HG02938 (cell line): ENCODE measurements around the gene KLHL21.

Source experiments
- ATAC-seq: cut with Tn5 transposase; IDR thresholded peaks from one replicate; pipeline ENCODE4 v1.9.1; 2021; ENCODE audit warnings: mild to moderate bottlenecking, moderate library complexity; ENCODE audit not compliant: unreplicated experiment

Gene KLHL21

DNA sequence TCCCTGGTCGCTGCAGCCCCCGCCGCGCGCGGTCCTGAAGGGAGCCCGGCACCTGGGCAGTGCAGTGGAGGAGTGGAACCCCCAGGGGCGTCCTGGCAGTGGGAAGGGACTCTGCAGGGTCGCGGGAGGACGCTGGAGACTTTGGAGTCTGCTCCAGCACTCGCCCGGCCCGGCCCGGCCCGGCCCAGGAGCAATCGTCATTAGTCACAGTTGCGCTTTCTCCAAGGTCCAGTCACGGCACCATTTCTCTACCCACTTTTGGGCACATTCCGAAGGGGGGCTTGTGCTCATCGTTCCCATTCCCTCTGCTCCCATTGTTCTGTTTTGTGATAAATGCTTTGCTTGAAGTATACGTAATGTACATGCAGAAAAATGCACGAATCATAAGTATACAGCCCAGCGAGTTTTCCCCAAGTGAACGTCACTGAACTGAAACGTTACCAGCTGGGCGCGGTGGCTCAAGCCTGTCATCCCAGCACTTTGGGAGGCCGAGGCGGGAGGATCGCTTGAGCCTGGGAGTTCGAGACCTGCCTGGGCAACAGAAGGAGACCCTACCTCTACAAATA is 23.0 kb upstream of the KLHL21 start:
- ATAC-seq: peak; percentile 12

DNA sequence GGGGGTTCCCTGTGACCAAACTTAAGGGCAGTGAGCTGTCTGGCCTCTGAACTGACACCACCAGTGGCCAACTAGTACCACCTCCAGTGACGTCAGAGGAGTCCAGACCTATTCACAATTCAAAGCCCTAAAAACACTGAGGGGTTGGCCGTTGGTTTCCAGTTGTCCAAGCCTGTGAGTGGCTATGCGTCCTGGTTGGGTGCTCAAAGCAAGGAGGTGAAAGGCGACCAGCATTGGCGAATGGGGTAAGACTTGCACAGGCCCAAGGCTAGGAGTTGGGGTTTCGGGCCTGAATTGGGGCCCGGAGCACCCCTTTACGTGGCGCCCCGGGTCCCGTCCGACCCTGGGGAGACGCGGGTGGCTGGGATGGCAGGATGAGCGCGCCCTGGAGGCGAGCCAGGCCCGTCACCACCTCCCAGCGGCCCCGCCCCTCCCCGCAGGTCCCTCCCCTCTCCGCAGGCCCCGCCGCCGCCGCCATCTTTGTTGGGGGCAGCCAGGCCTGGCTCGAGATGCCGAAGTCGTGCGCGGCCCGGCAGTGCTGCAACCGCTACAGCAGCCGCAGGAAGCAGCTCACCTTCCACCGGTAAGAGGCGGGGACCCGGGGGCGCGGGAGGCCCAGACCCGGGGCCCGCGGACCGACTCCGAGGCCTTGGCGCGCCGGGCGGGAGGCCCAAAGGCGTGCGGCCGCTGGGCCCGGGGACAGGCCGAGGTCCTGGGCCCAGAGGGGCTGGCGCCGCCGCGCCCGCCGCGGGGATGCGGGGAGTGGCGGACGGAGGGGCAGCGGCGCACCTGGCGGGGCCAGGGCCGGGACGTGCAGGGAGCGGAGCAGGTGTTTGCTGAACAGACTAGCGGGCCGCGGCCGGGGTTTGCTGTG is 22.3 kb upstream of the KLHL21 start, which contains the start of gene THAP3:
TSS of gene THAP3 (plus strand) at position 159 of the 874 bp plus-strand sequence. CDS start at position 510, 351 bp downstream.
- peak; percentile 73 for ATAC-seq

DNA sequence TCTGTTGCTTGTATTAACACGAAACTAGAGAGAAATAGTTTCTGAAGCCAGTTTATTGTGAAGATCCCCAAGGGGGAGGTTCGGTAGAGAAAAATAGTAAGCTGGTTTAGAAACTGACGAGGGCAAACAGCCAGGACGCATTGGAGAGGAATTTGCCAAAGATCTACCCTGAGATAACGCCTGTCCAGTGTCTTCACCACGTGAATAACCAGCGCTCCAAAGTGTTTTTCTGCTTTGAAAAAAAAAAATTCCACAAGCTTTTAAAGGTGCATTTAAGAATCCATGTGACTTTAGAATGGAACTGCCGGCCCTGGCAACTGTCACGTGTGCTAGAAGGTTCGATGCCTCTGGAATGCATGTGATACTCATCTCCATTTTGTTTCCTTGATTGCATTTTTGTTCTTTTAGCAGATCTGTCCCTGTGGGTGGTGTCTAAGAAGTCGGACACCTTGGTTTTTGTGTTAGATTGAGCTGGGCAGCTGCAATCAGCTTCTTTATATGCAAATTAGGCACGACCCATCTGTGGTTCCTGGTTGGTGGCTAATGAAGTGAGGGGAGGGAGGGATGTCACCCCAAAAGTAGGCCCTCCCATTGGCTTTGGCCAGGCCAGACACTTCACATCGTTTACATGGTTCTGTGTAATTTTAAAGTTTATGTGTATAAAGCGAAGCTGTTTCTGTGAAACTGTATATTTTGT is 20.7 kb upstream of the KLHL21 start:
- ATAC-seq: no peak

DNA sequence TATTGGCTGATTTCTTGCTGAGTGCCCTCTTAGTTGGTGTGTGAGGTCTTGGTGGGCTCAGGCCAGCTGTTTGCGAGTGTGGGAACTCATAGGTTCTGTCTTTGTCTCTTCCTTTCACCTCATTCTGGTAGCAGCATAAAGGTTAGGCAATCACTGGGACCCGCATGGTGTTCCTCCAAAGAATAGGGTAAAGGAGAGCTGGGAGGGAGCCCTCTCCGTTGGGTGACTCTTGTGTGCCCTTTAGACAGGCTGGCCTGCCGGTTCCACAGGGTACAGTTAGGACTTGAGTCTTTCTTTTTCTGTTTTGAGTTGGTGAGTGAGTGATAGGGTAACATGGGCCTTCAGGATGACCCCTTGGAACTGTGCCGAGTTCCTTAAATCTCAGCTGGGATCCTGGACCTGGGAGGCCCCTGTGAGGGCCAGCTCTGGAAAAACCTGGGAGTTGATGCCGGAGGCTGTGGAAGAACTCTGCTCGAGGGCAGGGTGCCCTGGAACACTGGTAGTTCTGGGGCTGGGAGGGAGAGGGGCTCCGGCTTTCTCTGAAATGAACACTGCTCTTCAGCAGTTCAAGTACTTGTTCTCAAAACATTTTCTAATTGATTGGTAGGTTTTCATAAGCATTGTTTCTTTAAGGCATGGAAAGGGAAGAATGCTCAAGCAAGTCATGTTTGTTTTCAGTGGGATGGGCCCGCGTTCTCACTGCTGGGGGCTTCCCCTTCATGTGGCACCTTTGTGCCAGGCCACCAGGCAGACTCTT is 19.9 kb upstream of the KLHL21 start:
- ATAC-seq: no peak

DNA sequence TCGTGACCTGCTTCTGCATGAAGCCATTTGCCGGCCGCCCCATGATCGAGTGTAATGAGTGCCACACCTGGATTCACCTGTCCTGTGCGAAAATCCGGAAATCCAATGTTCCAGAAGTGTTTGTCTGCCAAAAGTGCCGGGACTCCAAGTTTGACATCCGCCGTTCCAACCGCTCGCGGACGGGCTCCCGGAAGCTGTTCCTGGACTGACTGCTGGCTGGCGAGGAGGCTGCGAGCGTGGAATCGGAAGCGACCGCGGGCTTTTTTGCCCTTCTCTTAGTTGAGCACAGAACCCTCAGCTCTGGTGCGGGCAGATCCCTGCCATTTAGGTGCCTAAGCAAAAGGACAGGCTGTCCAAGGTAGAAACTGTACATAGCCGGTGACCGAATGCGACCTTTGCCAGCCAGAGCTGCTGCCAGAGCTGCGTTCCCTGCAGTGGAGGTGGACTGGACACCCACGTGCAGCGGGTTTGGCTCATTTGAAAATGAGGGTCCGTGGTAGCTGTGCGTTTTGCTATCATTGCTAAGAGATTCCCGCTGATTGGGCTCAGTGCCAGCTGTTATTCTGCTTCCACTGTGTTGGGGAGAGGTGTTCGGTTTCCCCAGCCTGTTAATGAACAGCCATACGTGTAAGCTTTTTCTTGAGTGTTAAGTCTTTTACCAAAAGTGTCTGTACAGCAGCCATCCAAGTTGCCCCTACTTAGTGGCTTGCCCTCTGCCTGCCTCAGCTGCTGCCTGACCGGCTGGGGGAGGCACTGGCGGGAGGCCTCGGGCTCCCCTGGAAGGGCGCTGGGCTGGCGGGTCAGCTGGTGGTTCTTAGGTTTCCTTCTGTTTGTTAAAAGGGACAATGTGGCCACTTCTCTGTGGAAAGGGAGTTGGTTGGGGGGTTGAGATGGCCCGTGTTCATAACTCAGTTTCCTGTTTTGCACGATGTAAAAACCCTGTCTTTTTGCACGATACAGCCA is 19.0 kb upstream of the KLHL21 start:
- no peak for ATAC-seq

DNA sequence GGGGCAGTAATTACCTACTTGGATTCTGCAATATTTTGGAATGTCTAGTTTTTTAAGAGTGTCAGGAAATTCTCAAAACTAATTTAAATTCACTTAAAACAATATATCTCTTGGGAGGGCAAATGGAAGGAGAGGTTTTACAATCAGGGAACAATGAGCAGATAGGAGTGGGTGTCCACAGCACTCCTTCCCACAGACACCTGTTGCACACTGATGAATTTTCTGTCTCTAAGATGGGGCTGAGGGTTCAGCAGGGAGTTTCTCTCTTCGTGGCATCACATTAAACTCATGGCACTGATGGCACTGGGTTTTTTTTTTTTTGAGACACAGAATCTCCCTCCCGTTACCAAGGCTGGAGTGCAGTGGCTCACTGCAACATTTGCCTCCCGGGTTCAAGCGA is 16.4 kb upstream of the KLHL21 start:
- no peak for ATAC-seq

DNA sequence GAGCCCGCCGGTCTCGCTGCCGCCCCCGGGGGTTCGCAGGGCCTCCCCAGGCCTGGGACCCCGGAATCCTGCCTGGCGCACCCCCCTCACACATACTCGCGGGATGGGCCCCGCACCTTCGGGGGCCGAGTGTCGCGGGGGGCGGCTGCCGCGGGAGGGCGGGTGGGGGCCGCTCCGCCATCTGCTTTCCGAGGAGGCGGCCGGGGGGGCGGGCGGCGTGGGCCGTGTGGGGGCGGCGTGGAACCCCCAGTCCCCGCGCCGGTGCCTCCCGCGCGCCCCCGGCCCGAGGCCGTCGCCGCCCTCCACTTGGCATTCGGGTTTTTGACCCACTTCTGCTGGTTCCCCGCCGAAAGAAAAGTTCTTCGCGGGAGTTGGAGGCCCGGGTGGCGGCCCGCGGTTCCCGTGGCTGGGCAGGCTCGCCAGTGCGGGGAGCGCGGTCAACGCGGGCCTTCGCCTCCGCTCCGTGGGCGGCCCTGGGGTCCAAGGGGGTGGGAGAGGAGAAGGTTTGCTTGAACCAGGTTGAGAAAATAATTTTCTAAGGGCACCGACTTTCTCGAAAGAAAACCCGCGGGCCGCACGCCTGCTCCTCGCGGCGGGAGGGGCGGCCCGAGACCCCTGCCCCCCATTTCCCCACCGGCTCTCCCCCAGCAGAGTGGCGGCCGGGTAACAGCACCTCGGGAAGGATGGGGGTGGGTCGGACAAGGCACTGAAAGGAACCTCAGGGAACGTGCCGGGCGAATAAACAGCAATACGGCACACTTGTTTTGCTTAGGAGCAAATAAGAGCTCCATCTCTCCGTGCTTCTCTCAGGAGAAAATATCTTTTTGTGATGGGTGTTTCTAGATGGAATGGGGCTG is 12.5 kb upstream of the KLHL21 start:
- ATAC-seq: no peak

DNA sequence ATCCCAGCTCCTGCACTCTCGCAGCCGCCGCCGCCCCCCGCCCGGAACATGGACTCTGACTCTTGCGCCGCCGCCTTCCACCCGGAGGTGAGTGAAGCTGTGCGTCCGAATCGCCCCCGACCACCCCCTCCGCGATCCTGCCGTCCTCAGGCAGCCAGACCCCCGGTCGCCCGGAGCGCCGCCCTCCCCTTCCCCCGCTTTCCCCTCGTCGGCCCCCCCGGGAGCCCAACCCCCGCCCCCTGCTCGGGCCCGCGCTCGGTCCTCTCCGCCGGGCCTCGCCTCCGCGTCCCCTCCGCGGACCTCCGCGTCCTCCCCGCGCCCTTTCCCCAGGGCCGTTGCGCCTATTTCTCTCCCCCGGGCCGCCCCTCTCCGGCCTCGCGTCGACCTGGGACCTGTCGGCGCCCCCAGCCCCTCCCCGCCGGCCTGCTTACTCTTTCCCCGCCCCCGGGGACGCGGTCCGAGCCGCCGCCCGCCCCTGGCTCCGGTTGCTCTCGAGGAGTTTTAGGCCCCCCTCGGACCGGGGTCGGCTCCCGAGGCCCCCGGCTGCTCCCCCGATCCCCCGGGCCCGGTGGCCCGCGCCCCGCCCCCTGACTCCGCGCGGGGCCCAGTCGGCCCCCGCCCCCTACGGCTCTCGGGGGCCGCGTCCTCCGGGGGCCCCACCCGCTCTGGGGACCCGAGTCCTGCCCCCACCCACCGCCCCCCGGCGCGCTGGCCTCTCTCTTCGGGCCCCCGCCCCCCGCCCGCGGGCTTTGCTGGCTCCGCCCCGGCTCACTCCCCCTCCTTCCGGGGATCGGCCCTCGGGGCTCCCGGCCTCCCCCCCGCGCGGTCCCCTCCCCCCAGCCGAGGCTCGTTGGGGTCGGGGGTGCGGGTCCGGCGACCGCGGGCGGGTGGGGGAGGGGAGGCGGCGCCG is 11.6 kb upstream of the KLHL21 start:
- no peak for ATAC-seq

DNA sequence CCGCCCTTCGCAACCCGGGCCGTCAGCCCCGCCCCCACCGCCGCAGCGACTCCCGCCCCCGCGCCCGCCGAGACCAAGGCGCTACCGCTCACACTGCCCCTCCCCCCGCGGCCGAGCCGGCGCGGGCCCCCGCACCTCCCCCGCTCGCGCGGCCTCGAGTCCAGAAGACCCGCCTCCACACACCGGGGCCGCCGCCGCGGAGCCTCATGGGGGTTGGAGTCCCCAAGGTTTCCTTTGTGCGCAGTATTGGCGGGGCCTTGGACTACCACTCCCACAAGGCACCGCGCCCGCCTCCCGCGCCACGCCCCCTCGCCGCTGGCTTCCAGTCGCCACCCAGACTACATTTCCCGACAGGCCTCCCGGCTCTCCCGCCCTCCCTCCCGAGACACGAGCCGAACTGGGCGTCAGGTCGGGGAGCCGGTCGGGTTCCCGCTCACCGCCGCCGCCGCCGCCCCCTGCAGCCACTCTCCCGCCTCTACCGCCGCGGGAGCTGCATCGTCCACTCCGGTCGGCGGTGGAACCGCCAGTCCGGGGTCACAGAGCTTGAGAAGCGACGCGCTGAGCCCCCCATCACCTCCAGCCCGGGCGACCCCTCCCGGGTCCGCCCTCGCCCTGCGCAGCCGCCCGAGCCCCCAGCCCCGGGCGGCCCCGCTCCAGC is 10.8 kb upstream of the KLHL21 start, which contains the start of gene PHF13:
TSS of gene PHF13 (plus strand) at position 371 of the 658 bp plus-strand sequence. CDS start 336 bp downstream, outside the sequence.
- ATAC-seq: peak; percentile 91

DNA sequence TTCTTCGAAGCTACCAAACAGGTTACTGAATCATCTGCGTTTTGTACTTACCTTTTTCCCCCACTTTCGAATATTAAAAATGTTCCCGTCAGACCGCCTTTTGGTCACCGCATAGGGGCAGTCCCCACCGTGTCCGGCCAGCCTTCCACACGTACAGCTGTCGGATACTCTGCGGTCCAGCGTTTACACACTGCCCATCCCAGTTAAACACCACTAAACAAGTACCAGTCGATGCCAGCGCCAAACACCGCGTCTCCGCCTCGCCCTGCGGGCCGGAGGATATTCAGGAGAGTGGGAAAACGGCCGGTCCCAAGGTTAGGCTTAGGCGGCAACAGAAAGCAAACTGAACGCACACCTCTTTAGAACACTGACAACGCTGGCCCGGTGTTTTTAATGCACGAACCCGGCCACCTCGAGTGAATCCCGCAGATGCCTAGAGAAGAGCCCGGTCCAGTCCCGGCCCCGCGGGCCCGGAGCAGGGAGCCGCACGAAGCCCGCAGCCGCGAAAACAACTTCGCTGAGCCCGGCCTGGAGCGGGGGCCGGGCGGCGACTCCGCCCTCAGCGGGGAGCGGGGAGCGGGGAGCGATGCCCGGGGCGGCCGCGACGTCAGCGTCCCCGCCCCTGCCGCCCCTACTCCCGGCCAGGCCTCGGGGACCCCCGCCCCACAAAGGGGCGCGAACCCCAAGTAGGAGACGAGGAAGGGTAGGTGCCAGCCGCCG is 10.1 kb upstream of the KLHL21 start:
- peak; percentile 35 for ATAC-seq

DNA sequence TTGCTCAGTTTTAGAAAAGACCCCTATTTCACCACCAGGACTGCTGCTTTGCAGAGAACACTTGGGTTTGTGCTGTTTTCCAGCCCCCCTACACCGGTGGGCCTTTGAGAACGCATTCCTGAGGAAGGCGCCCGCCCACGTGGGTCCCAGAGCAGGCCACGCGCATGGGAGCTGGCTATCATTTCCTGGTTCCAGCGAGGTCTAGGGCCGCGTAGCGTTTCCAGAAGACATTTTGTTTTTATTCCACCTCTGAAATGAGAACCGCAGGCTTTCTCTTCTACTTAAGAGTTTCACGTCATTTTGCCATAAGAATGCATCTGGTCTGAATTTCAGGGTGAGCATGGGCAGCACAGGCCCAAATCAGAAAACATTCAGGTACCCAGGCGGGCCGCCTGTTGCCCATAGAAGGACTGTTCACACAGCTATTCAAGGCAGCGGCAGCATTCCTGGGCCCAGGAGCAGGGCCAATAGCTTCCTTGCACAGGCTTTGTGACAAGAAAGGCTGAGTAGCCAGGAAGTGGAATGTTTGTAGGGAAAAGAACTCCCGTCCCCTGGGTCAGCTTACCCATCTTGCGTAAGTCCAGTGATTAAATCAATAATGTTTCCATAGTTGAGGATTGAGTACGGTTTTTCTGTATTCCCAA is 1.4 kb upstream of the KLHL21 start:
- no peak for ATAC-seq

DNA sequence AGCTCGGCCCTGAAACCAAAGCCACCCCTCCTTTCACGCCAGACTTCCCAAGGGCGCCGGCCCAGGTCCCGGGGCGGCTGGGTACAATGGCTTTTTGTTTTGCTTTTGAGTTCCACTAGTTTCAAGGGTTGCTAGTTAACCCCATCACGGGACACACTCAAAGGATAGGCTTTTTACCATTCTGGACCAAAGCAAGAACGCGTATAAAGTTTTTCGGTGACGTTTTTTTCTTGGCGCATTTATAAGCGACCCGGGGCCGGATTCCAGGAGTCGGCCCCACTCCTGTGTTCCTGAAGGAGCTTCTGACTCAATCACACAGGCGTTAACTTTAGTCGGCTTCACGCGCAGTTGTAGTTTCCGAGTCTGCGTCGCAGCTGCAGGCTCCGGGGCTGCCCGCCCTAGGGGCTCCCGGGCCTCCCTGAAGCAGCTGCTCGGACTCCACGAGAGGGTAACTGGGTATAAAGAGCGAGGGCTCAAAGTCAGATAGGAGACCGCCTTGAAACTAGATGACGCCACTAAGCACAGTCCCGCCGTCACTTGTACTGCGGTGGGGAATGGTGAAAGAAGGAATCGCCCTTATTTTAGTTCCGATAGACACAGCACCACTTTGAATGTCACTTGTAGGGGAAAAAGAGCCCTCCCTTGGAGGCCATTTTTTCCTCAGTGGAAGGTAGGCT is 707 bp upstream of the KLHL21 start:
- peak; percentile 29 for ATAC-seq

DNA sequence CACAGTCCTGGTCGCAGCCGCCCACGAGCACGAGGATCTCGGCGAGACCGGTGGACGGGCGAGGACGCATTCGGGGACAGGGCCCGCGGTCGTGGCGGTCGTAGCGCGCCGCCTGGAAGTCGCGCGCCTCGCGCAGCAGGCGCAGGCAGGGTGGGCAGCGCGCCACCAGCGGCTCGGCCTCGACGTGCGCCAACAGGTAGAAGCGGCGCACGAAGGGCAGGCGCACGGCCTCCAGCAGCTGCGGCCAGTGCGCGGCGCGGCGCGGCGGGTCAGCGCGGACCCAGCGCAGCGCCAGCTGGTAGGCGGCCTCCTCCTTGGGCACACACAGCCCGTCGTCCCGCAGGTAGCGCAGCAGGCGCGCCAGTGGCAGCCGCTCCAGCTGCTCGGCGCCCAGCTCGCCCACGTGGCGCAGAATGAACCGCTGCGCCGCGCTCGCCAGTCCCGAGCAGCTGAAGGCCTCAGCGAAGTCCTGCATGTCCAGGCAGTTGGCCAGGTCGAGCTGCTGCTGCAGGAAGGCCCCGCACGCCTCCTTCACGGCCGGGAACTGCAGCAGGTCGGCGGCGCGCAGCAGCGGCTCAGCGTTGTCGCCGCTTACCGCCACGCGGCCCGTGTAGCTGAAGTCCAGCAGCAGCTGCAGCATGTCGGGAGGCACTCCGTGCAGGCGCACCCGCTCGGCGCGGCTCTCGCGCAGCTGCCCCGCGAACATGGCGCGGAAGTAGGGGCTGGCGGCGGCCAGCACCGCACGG is 573 bp downstream of the KLHL21 start:
- peak; percentile 34 for ATAC-seq

DNA sequence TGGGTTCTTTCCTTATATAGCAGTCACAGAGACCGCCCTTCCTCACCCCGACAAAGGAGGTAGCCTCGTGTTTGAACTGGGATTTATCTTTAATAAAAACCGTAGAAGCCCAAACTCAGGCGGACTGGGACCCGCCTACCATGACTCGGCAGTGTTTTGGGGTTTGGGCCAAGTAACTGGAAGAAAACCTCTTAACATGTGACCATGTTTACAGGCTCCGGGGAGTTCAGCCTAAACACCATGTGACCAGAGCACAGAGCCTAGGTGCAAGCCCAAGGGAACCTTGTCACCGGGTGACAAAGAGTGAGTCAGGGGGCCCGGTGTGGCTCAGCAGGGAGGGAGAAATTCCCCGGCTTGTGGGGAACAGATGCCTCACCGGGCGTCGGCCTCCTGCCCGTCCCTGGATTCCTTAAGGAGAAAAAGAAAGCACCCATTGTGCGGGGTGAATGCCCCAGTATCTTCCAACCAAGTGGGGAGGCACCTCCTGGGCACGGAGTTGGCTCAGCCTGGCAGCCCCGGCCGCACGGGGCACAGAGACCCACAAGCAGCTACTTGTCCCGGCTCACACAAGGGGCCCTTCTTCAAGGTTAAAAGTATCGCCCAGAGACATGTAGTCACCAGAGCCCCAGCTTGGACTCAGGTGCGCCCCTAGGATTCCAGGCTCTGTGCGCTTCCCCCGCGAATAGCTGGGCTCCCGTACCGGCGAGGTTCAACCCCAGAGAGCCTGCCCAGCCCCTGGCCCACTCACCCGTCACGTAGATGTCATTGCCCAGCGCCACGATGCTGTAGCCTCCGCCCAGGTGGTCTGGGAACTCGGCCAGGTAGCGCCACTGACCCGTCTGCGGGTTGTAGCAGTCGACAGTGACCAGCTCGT is 1.4 kb downstream of the KLHL21 start:
- peak; percentile 26 for ATAC-seq
